T-helper 22 cell (primary cell): ENCODE results near the gene BEAN1.
A peak's percentile ranks its signal among the peaks of the same experiment; 100 is the strongest.
"Not testable (repeated sequence)": the region's sequence is repeated elsewhere in the genome, so short reads cannot be mapped to it uniquely, and the experiment has no call there.

Source experiments
- DNase-seq: peaks from one replicate; pipeline ENCODE4 v3.0.0-alpha.2; 2020; ENCODE audit warnings: low read depth

BEAN1 gene

DNA sequence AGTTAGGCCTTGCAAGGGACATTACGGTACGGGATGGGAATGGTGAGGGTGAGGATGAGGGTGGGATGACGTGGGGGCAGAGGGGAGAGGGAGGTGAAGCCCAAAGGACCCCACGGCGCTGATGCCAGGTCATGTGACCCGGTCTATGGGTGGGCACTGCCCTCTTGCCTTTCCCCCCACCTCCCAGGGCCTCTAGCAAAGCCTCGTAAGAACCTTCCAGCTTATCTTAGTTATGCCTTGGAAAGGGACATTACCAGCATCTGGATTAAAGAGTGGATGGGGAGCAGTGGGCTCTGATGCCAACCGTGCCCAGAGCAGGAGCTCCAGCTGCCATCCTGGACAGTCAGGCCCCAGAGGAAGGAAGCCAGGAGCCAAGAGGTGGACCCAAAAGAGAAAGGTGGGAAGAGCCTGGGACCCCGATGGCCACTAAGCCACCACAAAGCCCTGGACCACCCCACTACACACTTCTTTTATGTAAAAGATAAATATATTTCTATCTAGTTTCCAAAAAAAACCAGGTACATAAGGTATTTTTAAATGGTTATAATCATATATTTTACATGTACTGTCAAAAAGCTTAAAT, 81.9 kb downstream of the BEAN1 start:
- no peak for DNase-seq

DNA sequence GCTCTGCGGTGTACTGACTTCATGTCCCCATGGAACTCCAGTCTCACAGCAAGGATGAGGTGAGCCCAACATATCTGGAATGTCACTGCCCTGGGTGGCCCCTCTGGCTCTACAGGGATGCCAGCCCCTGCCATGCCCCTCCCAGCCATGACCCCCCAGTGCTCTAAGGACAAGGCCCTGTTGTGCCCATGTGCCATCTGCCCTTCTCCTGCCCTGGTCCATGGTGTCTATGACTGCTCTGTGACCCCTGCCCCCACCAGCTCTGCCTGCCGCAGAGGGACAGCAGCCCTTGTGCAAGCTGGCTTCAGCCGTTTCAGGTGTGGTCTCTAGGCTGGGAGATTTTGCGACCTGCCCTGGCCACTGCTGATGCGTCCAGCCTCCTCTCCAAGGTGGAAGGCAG, 82.5 kb downstream of the BEAN1 start:
- DNase-seq, result no peak

DNA sequence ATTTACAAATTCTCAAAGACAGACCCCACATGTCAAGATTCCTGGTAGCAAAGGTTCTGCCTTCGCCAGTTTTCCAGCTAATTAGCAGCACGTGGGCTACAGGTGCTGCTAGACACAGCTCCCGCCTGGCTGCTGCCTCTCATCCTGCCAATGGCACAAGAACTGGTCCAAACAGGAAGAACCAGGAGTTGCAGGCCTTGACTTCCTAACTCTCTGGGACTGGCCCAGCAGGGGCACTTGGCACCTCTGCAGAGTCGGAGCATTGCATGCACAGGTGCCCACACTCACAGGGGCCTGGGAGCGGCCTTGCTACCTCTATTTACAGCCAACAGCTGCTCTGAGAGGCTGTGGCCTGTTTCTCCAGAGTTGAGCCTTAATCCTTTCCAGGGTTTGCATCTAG, 83.2 kb downstream of the BEAN1 start:
- DNase-seq, result no peak

DNA sequence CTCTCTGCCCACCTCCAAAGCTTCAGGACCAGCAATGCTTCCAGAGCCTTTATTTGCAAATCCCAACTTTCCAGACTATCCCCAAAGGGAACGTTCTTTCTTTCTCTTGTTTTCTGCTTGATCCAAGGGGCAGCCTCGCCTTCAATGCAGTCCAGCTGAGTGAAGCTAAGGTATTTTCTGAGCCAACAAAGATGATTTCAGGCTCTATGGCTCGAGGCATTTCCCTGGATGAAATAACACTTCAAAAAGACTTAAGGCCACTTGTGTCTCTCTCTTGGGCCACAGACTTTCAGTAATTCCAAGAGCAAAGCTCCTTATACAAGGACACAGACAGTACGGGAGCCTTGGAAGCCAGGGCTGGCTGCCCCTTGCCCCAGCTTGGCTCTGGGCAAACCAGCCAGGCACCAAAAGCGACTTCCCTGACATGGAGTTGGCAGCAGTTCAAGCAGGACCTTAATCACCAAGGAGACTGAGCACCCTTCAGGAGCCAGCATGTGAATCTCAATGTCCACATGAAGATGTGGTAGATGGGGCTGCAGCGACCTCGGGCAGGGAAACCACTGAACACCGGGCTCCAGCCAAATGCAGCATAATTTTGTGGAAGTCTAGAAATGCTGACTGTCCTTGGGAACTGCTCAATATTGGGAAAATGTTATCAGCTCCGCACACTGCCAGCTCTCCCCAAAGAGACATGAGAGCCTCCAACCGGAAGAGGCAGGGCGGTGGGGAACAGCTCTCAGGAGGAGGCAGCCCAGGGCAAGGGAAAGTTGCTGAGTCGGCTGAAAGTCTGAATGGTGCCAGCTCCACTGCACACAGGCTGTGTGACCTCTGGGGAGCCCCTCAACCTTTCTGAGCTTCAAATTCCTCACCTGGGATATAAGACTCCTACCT, 83.9 kb downstream of the BEAN1 start:
- no peak for DNase-seq

DNA sequence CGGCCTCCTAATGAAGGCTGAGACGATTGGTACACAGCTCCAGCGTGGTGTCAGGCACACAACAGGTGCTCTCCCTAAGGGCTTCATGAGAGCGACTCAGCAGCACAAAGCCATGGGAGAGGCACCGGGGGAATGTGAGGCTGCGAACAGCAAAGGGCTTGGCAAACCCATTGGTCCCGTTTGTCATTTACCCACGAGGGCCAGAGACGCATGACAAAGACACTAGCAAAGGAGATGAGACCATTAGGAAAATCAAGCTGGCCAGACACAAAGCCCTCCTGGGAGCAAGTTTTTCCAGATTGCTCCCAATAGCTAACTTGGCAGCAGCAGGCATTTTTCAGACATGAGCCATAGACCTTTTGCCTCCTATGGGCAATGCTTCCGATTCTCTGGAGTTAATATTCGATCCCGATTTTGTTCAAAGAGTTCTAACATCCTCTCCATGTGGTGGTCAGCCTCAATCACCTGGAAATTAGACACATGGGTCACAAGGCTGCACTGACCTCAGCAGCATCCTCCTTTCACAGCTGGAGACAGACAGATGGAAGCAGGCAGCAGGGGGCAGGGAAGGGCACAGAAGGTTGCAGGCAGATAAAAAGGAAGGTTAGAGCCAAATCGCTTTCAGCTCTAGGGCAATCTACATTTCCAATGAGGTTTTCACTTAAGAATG, 84.6 kb downstream of the BEAN1 start:
- DNase-seq, result no peak

DNA sequence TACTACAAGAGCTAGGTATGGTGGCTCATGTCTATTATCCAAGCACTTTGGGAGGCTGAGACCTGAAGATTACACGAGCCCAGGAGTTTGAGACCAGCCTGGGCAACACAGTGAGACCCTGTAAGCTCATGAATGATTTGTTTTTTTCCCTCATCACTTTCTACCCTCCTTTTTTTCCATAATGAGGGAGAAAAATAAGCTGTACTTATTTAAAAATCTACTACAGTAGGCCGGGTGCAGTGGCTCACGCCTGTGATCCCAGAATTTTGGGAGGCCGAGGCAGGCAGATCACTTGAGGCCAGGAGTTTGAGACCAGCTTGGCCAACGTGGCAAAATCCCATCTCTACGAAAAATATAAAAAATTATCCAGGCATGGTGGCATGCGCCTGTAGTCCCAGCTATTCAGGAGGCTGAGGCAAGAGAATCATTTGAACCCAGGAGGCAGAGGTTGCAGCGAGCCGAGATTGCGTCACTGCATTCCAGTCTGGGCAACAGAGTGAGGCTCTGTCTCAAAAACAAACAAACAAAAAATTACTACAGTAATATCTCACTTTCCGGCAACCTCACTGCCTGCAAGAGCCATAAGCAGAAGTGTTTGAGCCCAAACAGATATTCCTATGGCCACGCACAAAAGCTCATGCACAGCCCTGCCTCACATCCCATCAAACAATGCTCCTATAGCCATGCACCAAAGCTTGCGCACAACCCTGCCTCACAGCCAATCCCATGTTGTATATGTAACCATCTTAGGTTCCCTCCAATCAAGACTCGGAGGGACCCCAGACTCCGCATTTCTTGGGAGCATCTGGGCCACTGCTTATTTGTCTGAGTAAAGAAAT, 85.4 kb downstream of the BEAN1 start:
- DNase-seq, result no peak

DNA sequence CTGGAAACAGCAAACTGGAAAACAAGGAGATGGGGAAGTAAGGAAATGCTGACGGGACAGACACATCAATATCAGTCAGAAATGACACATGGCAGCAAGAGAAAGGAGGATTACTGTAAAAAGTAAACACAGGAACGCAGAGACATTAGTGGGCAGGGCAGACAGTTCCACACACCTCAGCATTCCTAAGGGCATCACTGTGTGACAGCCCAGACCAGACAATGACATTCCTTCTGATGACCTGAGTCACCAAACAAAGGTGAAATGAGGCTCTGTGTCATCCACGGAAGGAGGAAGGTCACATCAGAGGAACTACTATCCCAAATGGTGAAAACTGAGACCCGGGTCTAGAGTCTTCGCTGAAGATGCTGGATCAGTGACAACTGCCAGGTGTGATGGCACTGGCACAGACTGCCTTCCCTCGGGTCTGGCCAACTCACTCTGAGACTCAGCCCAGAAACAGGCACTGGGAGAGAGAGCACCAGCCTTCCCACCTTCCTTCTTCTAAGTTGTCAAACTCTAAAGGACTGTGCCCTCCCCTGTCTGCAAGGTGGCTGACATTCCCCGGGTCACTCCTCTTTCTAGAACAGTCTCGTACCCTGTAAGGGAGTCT, 86.1 kb downstream of the BEAN1 start:
- no peak for DNase-seq

DNA sequence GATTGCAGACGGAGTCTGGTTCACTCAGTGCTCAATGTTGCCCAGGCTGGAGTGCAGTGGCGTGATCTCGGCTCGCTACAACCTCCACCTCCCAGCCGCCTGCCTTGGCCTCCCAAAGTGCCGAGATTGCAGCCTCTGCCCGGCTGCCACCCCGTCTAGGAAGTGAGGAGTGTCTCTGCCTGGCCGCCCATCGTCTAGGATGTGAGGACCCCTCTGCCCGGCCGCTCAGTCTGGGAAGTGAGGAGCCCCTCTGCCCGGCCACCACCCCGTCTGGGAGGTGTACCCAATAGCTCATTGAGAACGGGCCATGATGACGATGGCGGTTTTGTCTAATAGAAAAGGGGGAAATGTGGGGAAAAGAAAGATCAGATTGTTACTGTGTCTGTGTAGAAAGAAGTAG, 87.3 kb downstream of the BEAN1 start:
- not testable (repeated sequence) for DNase-seq

DNA sequence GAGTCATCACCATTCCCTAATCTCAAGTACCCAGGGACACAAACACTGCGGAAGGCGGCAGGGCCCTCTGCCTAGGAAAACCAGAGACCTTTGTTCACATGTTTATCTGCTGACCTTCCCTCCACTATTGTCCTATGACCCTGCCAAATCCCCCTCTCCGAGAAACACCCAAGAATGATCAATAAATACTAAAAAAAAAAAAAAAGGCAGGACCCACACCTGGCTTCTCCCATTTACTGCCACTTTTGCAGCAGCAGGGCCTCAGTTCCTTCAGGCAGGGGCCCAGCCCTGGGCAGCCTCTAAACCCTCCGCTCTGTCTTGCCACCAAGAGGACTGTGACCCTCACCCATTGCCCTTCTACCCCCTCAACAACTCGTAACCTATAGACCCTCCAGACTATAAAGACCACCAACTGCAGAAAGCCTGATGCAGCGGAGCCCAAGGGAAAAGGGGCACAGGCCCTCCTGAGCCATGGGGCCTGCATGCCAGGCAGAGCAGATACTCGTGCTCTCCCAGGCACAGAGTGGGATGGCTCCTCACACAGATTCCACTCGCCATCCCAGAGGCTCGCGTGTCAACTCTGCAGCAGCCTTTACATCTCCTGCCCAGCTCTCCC, 88.0 kb downstream of the BEAN1 start:
- DNase-seq, result not testable (repeated sequence)

DNA sequence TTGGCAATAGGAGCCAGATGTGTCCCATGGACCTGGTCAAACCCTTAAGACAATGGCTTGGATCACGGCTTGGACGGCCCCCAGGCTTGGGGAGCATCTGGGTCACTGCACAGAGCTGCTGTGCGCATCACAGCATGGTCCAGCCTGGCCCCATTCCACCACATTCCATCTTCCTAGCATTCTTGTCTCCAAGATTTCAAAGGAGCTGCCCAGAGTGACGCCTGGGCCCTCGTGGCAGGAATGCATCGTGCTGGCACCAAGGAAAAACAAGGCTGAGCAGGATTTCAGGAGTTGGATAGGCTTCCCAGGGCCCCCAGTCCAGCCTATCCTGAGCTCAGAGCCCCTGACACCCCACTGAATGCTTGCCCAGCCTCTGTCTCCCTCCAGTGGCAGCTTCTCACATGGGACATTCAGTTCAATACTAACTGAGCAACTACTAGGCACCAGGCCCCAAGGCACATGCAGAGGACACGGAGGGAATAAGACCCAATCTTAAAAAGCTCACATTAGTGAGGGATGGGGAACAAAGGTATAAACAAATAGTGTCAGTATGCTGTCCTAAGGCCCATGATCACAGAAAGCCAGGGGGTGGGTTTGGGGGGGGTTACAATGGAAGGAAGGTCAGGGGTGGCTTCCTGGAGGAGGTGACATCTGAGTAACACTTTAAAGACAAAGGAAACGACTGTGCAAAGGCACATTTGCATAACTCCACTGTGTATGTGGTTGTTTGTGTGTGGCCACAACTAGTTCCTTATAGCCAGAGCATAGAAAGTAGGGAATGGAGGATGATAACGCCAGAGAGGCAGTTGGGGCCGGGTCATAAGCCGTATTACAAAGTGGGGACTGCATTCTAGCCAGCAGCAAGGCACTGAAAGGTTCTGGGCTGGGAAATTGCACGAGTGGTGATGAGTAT, 88.8 kb downstream of the BEAN1 start:
- DNase-seq, result no peak

DNA sequence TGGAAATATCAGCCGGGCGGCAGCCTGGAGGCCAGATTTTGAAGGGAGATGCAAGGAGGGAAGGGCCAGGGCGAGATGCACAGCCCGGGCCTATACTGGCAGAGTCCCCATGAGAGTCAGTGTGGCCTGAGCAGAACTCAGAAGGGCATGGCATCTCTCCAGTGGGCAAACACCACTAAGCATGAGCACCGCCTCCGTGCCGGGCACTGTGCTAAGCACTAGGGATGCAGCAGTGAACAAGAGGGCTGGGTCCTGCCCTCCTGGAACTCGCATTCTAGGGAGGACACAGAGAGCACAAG, 89.4 kb downstream of the BEAN1 start:
- DNase-seq, result no peak

DNA sequence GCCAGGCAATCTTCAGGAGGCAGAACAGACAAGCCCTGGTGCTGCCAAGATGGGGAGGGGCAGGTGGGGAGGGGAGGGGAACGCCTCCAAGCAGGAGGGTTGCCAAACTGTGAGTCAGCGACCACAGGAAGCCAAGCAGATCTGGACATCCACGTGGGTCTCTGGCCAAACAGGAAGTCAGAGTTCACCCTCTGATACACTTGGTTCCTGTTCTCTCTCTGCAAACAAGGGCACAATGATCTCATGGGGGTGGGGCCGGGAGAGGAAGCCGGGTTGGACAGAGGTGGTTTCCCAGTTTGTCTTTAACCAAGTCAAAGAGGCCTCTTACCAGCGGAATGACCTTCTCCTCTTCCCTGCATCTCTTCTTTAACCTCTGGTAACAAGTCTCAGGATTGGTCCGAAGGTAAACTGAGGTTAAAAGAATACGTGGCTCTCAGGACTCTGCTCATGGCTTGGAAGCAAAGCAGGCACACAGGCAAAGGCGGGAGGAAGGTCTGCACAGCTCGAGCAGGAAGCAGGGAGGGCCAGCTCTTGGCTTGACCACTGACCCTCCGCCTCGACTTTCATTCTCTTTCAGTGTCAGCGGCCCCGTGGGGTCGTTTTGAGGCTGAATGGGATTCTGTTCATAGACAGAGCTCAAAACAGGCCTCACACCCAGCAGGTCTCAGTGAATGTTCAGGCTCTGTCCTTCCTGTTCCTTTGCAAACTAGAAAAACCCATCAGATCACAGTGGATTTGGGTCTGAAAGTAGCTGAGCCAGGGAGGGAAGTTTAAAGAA, 89.9 kb downstream of the BEAN1 start:
- peak; percentile 78 for DNase-seq

DNA sequence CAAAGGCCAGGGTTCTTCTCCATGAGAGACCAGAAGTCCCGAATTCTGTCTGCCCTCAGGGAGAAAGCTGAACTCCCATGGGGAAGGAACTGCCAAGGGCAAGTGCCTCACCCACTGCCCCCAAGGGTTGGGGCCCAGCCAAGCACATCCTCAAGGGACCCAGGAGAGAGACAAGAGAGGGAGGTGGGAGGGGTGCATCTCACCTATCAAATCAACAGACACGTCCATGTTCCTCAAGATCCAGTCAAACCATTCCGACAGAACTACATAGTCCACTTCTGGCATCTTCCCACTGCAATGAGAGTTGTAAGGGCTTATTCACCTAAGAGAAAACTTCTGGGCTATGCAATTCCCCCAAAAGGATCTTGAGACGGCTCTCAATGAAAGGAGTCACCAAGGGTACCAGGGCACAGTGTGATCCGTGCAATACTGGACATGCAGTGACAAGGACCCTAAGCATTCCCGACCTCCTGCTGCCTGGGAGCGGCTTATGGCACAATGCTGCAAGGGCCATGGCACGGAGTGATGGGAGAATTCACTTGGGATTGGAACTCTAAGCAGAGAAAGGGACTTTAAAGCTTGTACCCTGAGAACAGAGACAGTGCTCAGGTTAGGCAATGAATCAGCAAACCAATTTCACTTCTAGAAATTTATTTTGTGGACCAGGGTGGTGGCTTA, 90.6 kb downstream of the BEAN1 start:
- no peak for DNase-seq

DNA sequence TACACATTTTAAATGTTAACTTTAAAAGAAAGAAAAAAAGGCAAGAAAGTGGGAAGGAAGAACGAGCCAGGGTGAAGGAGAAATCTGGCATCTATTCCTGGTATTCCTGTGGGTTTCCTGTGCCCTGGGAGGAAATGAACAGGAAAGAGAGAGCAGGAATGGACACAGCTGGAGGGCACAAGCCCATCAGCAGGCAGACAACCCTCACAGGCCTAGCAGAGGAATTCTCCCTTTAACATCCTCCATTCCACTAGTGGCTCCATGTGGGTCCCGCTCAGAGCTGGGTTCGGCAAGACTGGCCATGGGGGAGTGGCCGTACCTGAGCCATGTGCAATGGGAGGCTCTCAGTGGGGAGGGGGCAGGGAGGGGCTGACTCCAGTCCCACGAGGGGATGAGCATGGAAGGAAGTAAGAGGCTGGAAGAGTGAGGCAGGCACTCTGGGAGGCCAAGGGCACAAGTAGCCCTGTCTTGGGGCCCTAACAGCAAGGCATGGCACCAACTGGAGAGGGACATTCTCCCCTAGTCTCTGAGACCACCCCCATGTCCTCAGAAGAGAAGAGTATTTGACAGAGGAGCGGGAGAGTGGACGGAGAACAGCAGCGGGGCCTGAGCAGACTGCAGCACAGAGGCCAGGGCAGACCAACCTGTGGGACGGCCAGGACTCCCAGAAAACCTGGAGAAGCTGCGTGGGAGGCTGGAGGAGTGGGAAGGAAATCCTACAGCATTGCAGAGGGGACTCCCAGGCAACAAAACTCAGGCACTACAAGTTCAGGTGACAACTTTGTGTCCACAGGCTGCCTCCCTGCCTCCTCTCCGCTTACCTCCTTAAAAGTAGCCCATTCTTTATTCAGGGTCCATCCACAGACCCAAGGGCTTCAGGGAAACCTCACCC, 92.6 kb downstream of the BEAN1 start:
- DNase-seq, result no peak

DNA sequence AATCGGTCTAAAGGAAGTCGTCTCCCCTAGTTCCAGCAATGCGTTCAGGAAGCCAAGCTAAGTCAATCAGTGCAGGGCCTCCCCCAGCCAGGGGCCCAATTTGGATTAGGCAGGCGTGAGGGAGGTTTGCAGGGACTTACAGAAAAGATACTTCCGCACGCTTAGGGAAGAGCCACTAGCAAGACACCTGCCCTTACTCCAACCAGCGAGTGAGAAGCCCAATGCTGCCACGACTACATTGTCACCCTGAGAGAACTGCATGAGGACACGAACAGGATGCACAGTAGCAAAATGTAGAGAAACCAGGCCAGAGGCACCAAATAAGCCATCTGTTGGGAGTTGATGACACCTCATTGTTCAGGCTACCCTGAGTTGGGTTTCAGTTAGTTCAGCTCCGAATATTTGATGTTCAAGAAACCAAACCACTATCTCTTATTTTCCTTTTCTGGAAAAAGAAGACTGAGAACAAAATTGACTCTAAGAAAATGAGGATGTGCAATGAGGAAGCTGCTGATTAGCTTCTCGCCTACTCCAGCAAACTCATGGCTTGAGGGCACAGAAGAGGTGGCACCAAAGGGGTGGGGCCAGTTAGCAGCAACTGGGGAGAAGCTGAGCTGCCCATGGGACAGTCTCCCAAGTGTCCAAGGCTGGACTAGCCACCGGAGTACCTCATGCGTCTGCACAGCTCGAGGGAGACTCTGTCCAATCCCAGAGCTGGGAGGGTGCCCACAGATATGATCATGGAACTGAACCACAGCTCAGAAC, 93.5 kb downstream of the BEAN1 start:
- no peak for DNase-seq

DNA sequence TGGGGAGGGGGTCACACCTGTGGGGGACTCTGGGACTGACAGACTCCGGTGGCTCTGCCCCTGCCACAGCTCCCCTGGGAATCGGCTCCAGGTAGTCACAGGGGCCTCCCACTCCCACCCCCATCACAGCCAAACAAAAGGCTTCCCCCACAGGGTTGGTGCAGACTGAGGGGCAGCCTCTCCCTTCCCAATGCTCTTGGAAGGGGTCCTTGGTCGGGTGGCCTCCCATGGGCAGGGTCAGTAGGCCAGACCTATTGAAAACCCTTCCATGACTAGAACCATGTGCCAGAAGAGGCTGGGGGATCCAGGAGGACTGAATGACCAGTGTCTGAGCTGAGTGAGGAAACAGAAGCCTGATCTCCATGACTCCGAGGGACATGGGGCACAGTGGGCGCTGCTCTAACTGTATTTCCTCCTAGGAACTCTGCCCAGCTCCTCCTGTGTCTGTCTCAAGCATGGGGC, 94.2 kb downstream of the BEAN1 start:
- no peak for DNase-seq
